Activated naive CD4-positive, alpha-beta T cell treated with anti-CD3 and anti-CD28 coated beads for 36 hours (primary cell): ENCODE data around the gene MACROD2. TPM values are rescaled to one million over a fixed set of nuclear protein-coding genes. Genes with fewer than 3 reads are reported as not detected.

ENCODE experiments used
- CTCF ChIA-PET: fragments of 350-600 bp; sonication (Branson Sonifier 250); formaldehyde crosslinking; loops from one replicate; lab custom pipeline; 2021; ENCODE audit warnings: antibody characterized with exemption; lab: Charles Lee
- DNase-seq: peaks from one replicate; pipeline ENCODE4 v3.0.0-alpha.2; 2020
- H3K27ac Mint-ChIP-seq: one replicate; pipeline ENCODE4 v1.8.0; 2021; ENCODE audit warnings: mild to moderate bottlenecking, mixed read lengths
- H3K27me3 Mint-ChIP-seq: one replicate; pipeline ENCODE4 v1.8.0; 2021; ENCODE audit warnings: low read depth, mixed read lengths
- H3K36me3 Mint-ChIP-seq: one replicate; pipeline ENCODE4 v1.8.0; 2021; ENCODE audit warnings: low read depth, mixed read lengths
- H3K4me1 Mint-ChIP-seq: one replicate; pipeline ENCODE4 v1.8.0; 2021; ENCODE audit warnings: low read depth, mixed read lengths
- H3K4me3 Mint-ChIP-seq: one replicate; pipeline ENCODE4 v1.8.0; 2021; ENCODE audit warnings: mild to moderate bottlenecking, moderate library complexity, mixed read lengths
- H3K9me3 Mint-ChIP-seq: one replicate; pipeline ENCODE4 v1.8.0; 2021; ENCODE audit warnings: mixed read lengths
- intact Hi-C: fragments of 100-400 bp; cut with micrococcal nuclease; formaldehyde crosslinking; loops from one replicate; pipeline ENCODE4 v1.15.1; 2023
- total RNA-seq, 2 experiments: library from RNA; stranded (reverse); gene quantifications; one replicate each; pipeline ENCODE4 v1.2.3, GENCODE V29; 2021

The MACROD2 gene
- total RNA-seq, 2 experiments from 2014 or later: not detected

DNA sequence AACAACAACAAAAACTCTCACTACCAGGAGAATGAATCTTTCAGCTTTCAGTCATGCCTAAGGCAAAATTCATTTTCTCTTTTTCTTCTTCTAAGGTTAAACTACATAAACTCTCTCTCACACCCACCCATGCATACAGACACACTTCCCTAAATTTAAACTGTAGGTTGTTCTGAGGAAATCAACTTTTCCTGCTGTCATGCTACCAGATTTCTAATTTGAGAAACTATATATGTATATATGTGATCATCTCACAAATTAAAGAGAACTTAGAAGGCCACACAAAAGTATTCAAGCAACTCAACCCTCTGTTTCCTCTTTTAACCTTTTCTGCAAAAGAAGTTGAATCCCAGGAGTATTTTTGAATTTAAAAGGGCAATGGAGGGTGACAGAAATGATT lies 2045.4 kb downstream of the MACROD2 start:
- Mint-ChIP-seq H3K4me1 (no peaks in the 10 kb centered on the region), H3K9me3 (no peaks in the 10 kb centered on the region), H3K36me3 (no peaks in the 10 kb centered on the region), H3K27me3 (no peaks in the 10 kb centered on the region), H3K27ac (no peak overlapping the region), H3K4me3 (no peak overlapping the region)
- intact Hi-C loops: no loop called here
- DNase-seq: no peak
- CTCF ChIA-PET: no interaction called here

GRCh38 chr20:16042731-16043130 lies 2047.4 kb downstream of the MACROD2 start:
- H3K36me3 Mint-ChIP-seq: no peaks in the 10 kb centered on the region
- no peak overlapping the region for H3K27ac Mint-ChIP-seq
- no peak for DNase-seq
- peaks cover 2% of the 10 kb centered on the region for H3K9me3 Mint-ChIP-seq
- H3K4me3 Mint-ChIP-seq: no peak overlapping the region
- peaks cover 1% of the 10 kb centered on the region for H3K27me3 Mint-ChIP-seq
- CTCF ChIA-PET: no interaction called here
- H3K4me1 Mint-ChIP-seq: no peaks in the 10 kb centered on the region
- intact Hi-C loops: no loop called here

GRCh38 chr20:16043931-16044330 lies 2048.6 kb downstream of the MACROD2 start:
- Mint-ChIP-seq H3K4me3 (no peak overlapping the region), H3K27ac (no peak overlapping the region), H3K4me1 (no peaks in the 10 kb centered on the region), H3K27me3 (peaks cover 1% of the 10 kb centered on the region), H3K36me3 (no peaks in the 10 kb centered on the region), H3K9me3 (peaks cover 2% of the 10 kb centered on the region)
- intact Hi-C loops: no loop called here
- DNase-seq: no peak
- CTCF ChIA-PET: interaction anchor here (0.7 kb wide), 1 partner anchor 430 kb away, joined by 3 read pairs; no protein-coding TSS in a partner anchor

DNA sequence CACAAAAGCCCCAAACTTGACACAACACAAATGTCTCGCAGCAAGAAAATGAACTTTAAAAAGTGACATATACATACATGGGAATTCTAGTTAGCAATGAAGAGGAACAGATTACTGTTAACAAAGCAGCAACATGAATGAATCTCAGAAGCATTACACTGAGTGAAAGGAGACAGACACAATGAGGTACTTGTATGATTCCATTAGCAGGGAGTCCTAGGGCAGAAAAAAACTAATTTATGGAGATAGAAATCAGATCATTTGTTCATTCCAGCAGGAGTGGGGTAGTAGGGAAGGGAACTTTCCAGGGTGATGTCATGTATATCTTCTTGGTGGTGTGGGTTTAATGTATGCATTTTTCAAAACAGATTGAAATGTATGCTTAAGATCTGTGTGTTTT lies 2053.6 kb downstream of the MACROD2 start:
- CTCF ChIA-PET: no interaction called here
- Mint-ChIP-seq H3K27me3 (peaks cover 1% of the 10 kb centered on the region), H3K36me3 (no peaks in the 10 kb centered on the region), H3K4me3 (no peak overlapping the region), H3K9me3 (peaks cover 2% of the 10 kb centered on the region), H3K4me1 (no peaks in the 10 kb centered on the region), H3K27ac (no peak overlapping the region)
- DNase-seq: no peak
- intact Hi-C loops: no loop called here

DNA sequence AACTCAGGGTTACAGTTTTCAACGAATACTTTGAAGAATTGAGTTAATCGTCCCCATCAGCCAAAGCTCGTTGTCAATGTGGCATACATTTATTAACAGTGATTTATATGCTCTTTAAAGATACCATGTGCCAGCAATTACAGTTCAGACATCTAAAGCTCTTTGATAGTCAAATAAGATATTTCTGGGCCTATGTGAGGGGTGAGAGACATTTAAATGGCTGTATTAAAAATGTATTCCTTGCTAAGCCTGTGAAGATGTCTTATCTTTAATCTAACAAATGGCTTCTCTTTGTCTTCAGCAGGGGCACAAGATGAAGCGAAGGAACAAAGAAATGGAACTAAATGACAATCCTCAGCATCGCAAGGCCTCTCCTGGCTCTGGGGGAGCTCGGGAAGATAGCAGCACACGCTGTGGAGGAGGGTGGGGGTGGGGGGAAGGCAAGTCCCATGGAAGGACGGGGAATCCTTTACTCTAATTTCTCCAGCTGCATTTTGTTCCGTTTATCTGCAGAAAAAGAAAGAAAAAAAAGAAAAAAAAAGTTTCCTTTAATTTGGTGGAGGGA lies 2054.3 kb downstream of the MACROD2 start:
- no peaks in the 10 kb centered on the region for H3K36me3 Mint-ChIP-seq
- peaks cover 2% of the 10 kb centered on the region for H3K9me3 Mint-ChIP-seq
- CTCF ChIA-PET: no interaction called here
- no peak overlapping the region for H3K4me3 Mint-ChIP-seq
- H3K27ac Mint-ChIP-seq: no peak overlapping the region
- DNase-seq: no peak
- H3K4me1 Mint-ChIP-seq: no peaks in the 10 kb centered on the region
- peaks cover 1% of the 10 kb centered on the region for H3K27me3 Mint-ChIP-seq
- intact Hi-C loops: no loop called here

DNA sequence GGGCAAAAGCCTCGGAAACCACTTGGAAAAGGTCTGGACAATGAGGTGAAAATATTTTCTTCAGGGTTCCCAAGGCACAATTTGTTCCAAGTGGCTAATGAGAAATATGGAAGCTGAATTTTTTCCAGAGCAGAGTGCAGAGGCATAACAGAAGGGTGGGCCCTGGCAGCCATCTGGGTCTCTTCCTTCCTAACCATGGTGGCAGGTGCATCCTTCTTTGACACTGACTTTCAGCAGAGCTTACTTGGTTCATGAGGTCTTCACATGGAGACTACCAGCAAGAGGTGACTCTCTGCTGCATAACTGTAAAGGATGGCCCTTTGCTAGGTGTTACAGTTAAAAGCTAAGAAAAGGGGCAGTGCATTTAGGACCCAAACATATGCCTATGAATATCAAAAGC lies 2055.1 kb downstream of the MACROD2 start:
- Mint-ChIP-seq H3K9me3 (peaks cover 2% of the 10 kb centered on the region), H3K4me1 (no peaks in the 10 kb centered on the region), H3K27ac (no peak overlapping the region), H3K36me3 (no peaks in the 10 kb centered on the region), H3K27me3 (peaks cover 1% of the 10 kb centered on the region), H3K4me3 (no peak overlapping the region)
- no peak for DNase-seq
- CTCF ChIA-PET: no interaction called here
- intact Hi-C loops: no loop called here

DNA sequence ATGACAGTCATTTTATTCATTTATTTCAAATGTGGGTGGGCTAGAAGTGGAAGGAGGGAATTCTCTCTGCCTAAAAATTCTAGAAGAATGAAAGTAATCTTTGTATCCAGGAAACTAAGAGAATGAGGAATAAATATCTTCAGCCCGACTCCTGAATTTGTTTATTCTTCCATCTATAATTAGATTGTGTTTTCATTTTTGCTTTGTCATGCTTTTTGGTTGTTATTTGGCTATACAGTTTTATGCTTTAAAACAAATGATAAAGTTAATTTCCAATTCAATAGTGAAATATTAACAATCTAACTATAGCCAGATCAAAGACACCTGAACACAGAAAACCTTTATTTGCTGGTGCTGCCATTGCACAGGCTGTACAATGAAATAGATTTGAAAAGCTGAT lies 2056.7 kb downstream of the MACROD2 start:
- intact Hi-C loops: no loop called here
- Mint-ChIP-seq H3K27me3 (peaks cover 1% of the 10 kb centered on the region), H3K9me3 (peaks cover 1% of the 10 kb centered on the region), H3K4me1 (no peaks in the 10 kb centered on the region), H3K36me3 (no peaks in the 10 kb centered on the region), H3K27ac (no peak overlapping the region), H3K4me3 (no peak overlapping the region)
- no peak for DNase-seq
- CTCF ChIA-PET: no interaction called here

GRCh38 chr20:16052456-16052855 lies 2057.1 kb downstream of the MACROD2 start:
- no peak overlapping the region for H3K27ac Mint-ChIP-seq
- intact Hi-C loops: no loop called here
- H3K9me3 Mint-ChIP-seq: no peaks in the 10 kb centered on the region
- H3K4me3 Mint-ChIP-seq: no peak overlapping the region
- no peaks in the 10 kb centered on the region for H3K4me1 Mint-ChIP-seq
- no peak for DNase-seq
- CTCF ChIA-PET: no interaction called here
- no peaks in the 10 kb centered on the region for H3K36me3 Mint-ChIP-seq
- no peaks in the 10 kb centered on the region for H3K27me3 Mint-ChIP-seq

DNA sequence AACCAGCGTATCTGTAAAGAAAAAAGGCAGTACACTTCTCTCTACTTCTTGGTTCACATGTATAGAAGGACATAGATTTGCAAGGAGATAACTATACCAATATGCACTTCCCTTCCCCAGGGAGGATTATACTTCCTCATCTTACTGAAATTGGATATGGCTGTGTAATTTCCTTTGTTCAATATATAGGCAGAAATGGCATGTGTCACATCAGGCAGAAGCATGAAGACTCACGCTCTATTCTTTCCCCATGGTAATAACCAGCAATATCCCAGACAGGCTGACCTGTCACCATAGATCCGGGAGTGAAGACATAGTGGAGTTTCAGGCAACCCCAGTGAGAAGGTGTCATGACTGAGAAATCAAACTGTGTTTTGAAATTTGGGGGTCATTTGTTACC lies 2059.7 kb downstream of the MACROD2 start:
- Mint-ChIP-seq H3K4me1 (no peaks in the 10 kb centered on the region), H3K27me3 (no peaks in the 10 kb centered on the region), H3K9me3 (no peaks in the 10 kb centered on the region), H3K36me3 (no peaks in the 10 kb centered on the region), H3K27ac (no peak overlapping the region), H3K4me3 (no peak overlapping the region)
- CTCF ChIA-PET: no interaction called here
- intact Hi-C loops: no loop called here
- no peak for DNase-seq

GRCh38 chr20:16057651-16058050 lies 2062.3 kb downstream of the MACROD2 start:
- Mint-ChIP-seq H3K4me1 (no peaks in the 10 kb centered on the region), H3K27me3 (no peaks in the 10 kb centered on the region), H3K4me3 (no peak overlapping the region), H3K36me3 (no peaks in the 10 kb centered on the region), H3K27ac (no peak overlapping the region), H3K9me3 (no peaks in the 10 kb centered on the region)
- no peak for DNase-seq
- CTCF ChIA-PET: no interaction called here
- intact Hi-C loops: no loop called here

DNA sequence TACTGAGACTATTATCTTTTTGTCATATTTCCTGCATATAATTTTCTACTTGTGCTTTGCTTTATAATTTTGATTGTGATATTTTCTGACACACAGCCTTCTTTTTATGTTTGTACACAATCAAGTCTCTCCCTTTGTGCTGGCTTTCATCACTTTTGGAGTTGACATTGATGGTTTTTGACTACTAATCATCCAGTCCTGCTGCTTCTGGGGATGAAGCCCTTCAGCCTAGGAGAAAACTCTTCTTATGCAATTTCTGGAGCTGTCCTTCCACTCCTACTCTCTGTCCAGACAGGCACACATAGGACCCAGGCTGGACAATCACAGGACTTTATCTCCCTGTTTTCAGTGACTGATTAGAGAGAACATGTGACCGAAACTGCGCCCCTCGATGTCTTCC lies 2063.0 kb downstream of the MACROD2 start:
- no peak overlapping the region for H3K4me3 Mint-ChIP-seq
- DNase-seq: no peak
- no peaks in the 10 kb centered on the region for H3K27me3 Mint-ChIP-seq
- H3K4me1 Mint-ChIP-seq: no peaks in the 10 kb centered on the region
- no peaks in the 10 kb centered on the region for H3K9me3 Mint-ChIP-seq
- intact Hi-C loops: no loop called here
- CTCF ChIA-PET: no interaction called here
- no peaks in the 10 kb centered on the region for H3K36me3 Mint-ChIP-seq
- no peak overlapping the region for H3K27ac Mint-ChIP-seq

GRCh38 chr20:16059841-16060240 lies 2064.5 kb downstream of the MACROD2 start:
- Mint-ChIP-seq H3K4me1 (no peaks in the 10 kb centered on the region), H3K27ac (no peak overlapping the region), H3K36me3 (no peaks in the 10 kb centered on the region), H3K4me3 (no peak overlapping the region), H3K27me3 (no peaks in the 10 kb centered on the region), H3K9me3 (no peaks in the 10 kb centered on the region)
- intact Hi-C loops: no loop called here
- DNase-seq: no peak
- CTCF ChIA-PET: no interaction called here

DNA sequence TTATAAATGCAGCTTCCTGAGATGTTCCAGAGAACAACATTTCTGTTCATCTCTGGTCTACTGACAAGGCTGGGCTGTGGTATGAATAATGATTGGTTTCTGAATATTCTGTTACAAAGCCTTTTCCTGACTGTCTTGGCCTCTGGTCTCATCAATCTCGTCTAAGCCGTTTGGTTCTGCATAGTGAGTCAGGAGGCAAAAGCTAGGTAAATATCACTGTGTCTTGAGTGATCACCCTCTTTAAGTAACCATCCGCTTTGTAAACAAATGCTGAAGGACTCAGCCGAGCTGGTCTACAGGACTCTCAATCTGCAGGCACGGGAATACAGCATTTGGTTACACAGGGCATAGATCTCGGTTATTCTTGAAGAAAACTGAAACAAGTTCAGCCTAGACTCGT lies 2066.0 kb downstream of the MACROD2 start:
- no peaks in the 10 kb centered on the region for H3K36me3 Mint-ChIP-seq
- no peaks in the 10 kb centered on the region for H3K9me3 Mint-ChIP-seq
- CTCF ChIA-PET: no interaction called here
- H3K27ac Mint-ChIP-seq: no peak overlapping the region
- H3K4me1 Mint-ChIP-seq: no peaks in the 10 kb centered on the region
- no peaks in the 10 kb centered on the region for H3K27me3 Mint-ChIP-seq
- H3K4me3 Mint-ChIP-seq: no peak overlapping the region
- DNase-seq: no peak
- intact Hi-C loops: no loop called here
